Calu3 (cell line): ENCODE data around the gene TDRD6. TPM values are rescaled to one million over a fixed set of nuclear protein-coding genes. Genes with fewer than 3 reads are reported as not detected.
"Not testable (repeated sequence)": the region's sequence is repeated elsewhere in the genome, so short reads cannot be mapped to it uniquely, and the experiment has no call there.

Source experiments
- BruUV-seq: library from RNA; stranded (reverse); fragments of 400-500 nt; replicated peaks from 2 replicates; lab custom pipeline; 2021; lab: Mats Ljungman, UMichigan
- CTCF ChIA-PET: fragments of 300-600 bp; sonication (Branson Sonifier 250); formaldehyde crosslinking; loops from one replicate; lab custom pipeline; 2022; ENCODE audit warnings: antibody characterized with exemption; lab: Charles Lee
- DNase-seq: peaks from one replicate; pipeline ENCODE4 v3.0.0; 2022
- H3K27ac Mint-ChIP-seq: one replicate; pipeline ENCODE4 v1.8.0; 2022; ENCODE audit warnings: mixed read lengths; ENCODE audit not compliant: unreplicated experiment
- H3K27me3 Mint-ChIP-seq: one replicate; pipeline ENCODE4 v1.8.0; 2022; ENCODE audit warnings: mixed read lengths; ENCODE audit not compliant: unreplicated experiment
- H3K36me3 Mint-ChIP-seq: one replicate; pipeline ENCODE4 v1.8.0; 2022; ENCODE audit warnings: mild to moderate bottlenecking, moderate library complexity, mixed read lengths; ENCODE audit not compliant: insufficient read depth, unreplicated experiment
- H3K4me1 Mint-ChIP-seq: one replicate; pipeline ENCODE4 v1.8.0; 2022; ENCODE audit warnings: mild to moderate bottlenecking, low read depth, mixed read lengths; ENCODE audit not compliant: unreplicated experiment
- H3K4me3 Mint-ChIP-seq: one replicate; pipeline ENCODE4 v1.8.0; 2022; ENCODE audit warnings: mild to moderate bottlenecking, low read depth, moderate library complexity, mixed read lengths; ENCODE audit not compliant: unreplicated experiment
- H3K9me3 Mint-ChIP-seq: one replicate; pipeline ENCODE4 v1.8.0; 2022; ENCODE audit warnings: low read depth, mixed read lengths; ENCODE audit not compliant: unreplicated experiment
- intact Hi-C: fragments of 100-400 bp; cut with micrococcal nuclease; formaldehyde crosslinking; loops from one replicate; pipeline ENCODE4 v1.10.0; 2022; ENCODE audit not compliant: unreplicated experiment
- total RNA-seq: library from RNA; stranded (reverse); gene quantifications from 2 replicates; pipeline ENCODE4 v1.2.3, GENCODE V29; 2022
- TF ChIP-seq, protein P1 (sequence below): fragments of 200-600 bp; IDR thresholded peaks from one replicate; pipeline ENCODE4 v1.8.0; 2022; ENCODE audit warnings: antibody characterized with exemption; ENCODE audit not compliant: unreplicated experiment

TDRD6 gene
- total RNA-seq, 1 experiment from 2014 or later: 0.07 TPM

- H3K4me3 Mint-ChIP-seq: no peak overlapping the region
- H3K27me3 Mint-ChIP-seq: peaks cover 24% of the 10 kb centered on the region
- DNase-seq: no peak
- TF ChIP-seq, protein P1, sequence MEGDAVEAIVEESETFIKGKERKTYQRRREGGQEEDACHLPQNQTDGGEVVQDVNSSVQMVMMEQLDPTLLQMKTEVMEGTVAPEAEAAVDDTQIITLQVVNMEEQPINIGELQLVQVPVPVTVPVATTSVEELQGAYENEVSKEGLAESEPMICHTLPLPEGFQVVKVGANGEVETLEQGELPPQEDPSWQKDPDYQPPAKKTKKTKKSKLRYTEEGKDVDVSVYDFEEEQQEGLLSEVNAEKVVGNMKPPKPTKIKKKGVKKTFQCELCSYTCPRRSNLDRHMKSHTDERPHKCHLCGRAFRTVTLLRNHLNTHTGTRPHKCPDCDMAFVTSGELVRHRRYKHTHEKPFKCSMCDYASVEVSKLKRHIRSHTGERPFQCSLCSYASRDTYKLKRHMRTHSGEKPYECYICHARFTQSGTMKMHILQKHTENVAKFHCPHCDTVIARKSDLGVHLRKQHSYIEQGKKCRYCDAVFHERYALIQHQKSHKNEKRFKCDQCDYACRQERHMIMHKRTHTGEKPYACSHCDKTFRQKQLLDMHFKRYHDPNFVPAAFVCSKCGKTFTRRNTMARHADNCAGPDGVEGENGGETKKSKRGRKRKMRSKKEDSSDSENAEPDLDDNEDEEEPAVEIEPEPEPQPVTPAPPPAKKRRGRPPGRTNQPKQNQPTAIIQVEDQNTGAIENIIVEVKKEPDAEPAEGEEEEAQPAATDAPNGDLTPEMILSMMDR: no peak
- CTCF ChIA-PET: no interaction called here
- peaks cover 11% of the 10 kb centered on the region for H3K4me1 Mint-ChIP-seq
- intact Hi-C loops: no loop called here
- no peak overlapping the region for H3K27ac Mint-ChIP-seq
- BruUV-seq: no TSS peak
- H3K9me3 Mint-ChIP-seq: peaks cover 6% of the 10 kb centered on the region
- H3K36me3 Mint-ChIP-seq: no peaks in the 10 kb centered on the region
These were observed 54.2 kb downstream of the TDRD6 start for GRCh38 chr6:46741910-46742309.

- no peak overlapping the region for H3K27ac Mint-ChIP-seq
- TF ChIP-seq, protein P1: no peak
- no peak overlapping the region for H3K4me3 Mint-ChIP-seq
- BruUV-seq: no TSS peak
- H3K4me1 Mint-ChIP-seq: no peaks in the 10 kb centered on the region
- no peak for DNase-seq
- intact Hi-C loops: no loop called here
- peaks cover 24% of the 10 kb centered on the region for H3K27me3 Mint-ChIP-seq
- CTCF ChIA-PET: no interaction called here
- H3K9me3 Mint-ChIP-seq: peaks cover 6% of the 10 kb centered on the region
- no peaks in the 10 kb centered on the region for H3K36me3 Mint-ChIP-seq
These were observed 55.9 kb downstream of the TDRD6 start for GRCh38 chr6:46743425-46744158.

- H3K9me3 Mint-ChIP-seq, H3K27ac Mint-ChIP-seq, CTCF ChIA-PET, intact Hi-C loops, H3K4me3 Mint-ChIP-seq, DNase-seq, BruUV-seq, H3K36me3 Mint-ChIP-seq, H3K4me1 Mint-ChIP-seq: not testable (repeated sequence)
- peaks cover 24% of the 10 kb centered on the region for H3K27me3 Mint-ChIP-seq
These were observed 56.6 kb downstream of the TDRD6 start for GRCh38 chr6:46744159-46744725.

- Mint-ChIP-seq H3K9me3 (peaks cover 6% of the 10 kb centered on the region), H3K27ac (no peak overlapping the region), H3K4me3 (no peak overlapping the region), H3K4me1 (no peaks in the 10 kb centered on the region), H3K27me3 (peaks cover 24% of the 10 kb centered on the region), H3K36me3 (no peaks in the 10 kb centered on the region)
- intact Hi-C loops: no loop called here
- CTCF ChIA-PET: interaction anchor here (0.7 kb wide), 1 partner anchor 282 kb away, joined by 3 read pairs; no protein-coding TSS in a partner anchor
- DNase-seq: no peak
- BruUV-seq: no TSS peak
- TF ChIP-seq, protein P1: no peak
These were observed 58.3 kb downstream of the TDRD6 start for GRCh38 chr6:46745973-46746372.
